VCaP (cell line): Measurements from ENCODE around the gene VPS13C.

Experiments
- H3K27ac ChIP-seq: fragments of 450-650 bp; 2 replicates; pipeline ENCODE4 v1.5.1; 2017
- CTCF ChIP-seq: fragments of 450-650 bp; conservative IDR thresholded peaks from 2 replicates; pipeline ENCODE4 v1.5.1; 2017; ENCODE audit warnings: mild to moderate bottlenecking, moderate library complexity

VPS13C gene

GRCh38 chr15:61820951-61821350 is 239.3 kb downstream of the VPS13C start:
- no peak overlapping the region for H3K27ac ChIP-seq
- TF ChIP-seq CTCF: no peak

- no peak for TF ChIP-seq CTCF
- H3K27ac ChIP-seq: no peak overlapping the region
Observed at GRCh38 chr15:61820212-61820611, 240.0 kb downstream of the VPS13C start.

GRCh38 chr15:61819386-61819785 is 240.9 kb downstream of the VPS13C start:
- no peak for TF ChIP-seq CTCF
- H3K27ac ChIP-seq: no peak overlapping the region

- no peak overlapping the region for H3K27ac ChIP-seq
- no peak for TF ChIP-seq CTCF
Observed at GRCh38 chr15:61818801-61819200, 241.4 kb downstream of the VPS13C start.

GRCh38 chr15:61816856-61817255 is 243.4 kb downstream of the VPS13C start:
- no peak for TF ChIP-seq CTCF
- no peak overlapping the region for H3K27ac ChIP-seq

- no peak for TF ChIP-seq CTCF
- no peak overlapping the region for H3K27ac ChIP-seq
Observed at GRCh38 chr15:61815356-61816083, 244.7 kb downstream of the VPS13C start.

- H3K27ac ChIP-seq: no peak overlapping the region
- no peak for TF ChIP-seq CTCF
Observed at GRCh38 chr15:61812476-61812875, 247.8 kb downstream of the VPS13C start.
